GM04504 (cell line): ENCODE data around the gene CASP9.
"Not testable (repeated sequence)": the region's sequence is repeated elsewhere in the genome, so short reads cannot be mapped to it uniquely, and the experiment has no call there.

Source experiments
- DNase-seq: peaks from one replicate; pipeline ENCODE4 v3.0.0-alpha.2; 2012; ENCODE audit warnings: low read depth

The CASP9 gene

DNA sequence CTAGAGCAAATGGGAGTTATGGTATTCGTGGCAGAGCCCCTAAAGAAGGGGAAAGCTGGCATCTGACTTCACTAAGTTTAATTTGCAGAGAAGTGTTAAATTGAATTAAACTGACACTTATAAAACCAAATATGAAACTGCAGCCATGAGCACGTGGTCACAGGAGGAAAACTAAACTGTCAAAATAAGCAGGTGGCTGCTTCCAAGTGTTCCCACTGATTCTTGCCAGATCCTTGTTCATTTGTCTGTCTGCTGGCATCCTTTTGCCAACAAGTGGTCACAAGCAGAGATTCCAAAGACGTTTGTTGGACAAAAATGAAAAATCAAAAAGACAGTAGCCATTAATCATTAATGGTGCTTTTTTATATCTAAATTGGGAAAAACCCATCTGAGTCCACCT lies 54.7 kb downstream of the CASP9 start:
- DNase-seq: no peak

DNA sequence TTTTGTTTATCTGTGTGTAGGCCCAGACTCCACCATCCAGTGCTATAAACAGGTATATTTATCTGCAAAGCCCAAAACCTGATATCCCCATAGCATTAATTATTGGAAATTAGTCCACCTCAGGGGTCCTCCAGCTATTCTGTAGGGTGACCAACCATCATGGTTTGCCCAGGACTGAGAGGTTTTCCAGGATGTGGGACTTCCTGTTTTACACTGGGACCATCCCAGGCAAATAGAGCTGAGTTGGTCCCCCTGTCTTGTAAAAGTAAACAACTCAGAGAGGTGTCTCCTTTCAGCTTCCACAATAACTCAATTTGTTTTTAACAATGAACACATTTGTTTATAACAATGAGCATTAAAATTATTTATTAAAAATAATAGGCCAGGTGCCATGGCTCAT lies 55.9 kb downstream of the CASP9 start:
- no peak for DNase-seq

DNA sequence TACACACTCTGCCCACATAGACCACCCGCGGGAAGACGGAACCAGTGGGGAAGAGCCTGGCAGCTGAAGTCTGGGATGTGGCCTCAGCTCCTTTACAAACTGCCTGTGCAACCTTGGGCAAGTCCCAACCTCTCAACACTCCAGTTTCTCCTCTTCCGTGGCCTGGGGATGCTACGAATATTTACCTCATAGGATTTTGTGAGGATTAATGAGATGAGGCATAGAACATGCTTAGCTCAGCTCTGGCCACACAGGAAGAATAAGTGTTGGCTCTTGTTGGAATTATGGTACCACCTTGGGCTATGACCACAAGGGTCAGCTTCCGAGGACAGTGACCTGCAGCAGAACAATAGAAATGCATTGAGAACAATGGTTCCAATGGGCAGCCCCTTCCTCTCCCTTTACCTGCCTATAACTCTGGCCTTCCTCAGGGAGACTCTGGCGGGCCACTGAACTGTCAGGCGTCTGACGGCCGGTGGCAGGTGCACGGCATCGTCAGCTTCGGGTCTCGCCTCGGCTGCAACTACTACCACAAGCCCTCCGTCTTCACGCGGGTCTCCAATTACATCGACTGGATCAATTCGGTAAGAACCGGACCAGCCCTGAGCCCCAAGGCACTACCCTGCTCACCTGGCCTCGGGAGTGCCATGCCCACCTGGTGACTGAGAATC lies 56.9 kb downstream of the CASP9 start:
- DNase-seq: not testable (repeated sequence)

DNA sequence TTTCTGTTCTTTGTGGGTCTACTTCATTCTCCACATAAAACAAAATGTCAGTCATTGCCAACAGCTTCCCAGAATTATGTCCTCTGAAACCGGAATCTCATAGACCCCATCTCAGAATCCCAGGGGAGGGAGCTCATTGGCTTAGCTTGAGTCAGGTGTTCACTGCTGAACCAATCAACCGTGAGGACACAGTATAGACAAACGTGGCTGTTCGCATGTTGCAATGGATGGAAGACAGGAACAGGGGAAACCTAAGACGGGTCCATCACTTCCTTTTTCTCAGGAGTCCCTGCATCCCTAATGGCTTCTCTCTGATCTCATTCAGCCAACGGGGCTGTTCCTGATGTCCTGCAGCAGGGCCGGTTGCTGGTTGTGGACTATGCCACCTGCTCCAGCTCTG lies 58.3 kb downstream of the CASP9 start:
- no peak for DNase-seq

DNA sequence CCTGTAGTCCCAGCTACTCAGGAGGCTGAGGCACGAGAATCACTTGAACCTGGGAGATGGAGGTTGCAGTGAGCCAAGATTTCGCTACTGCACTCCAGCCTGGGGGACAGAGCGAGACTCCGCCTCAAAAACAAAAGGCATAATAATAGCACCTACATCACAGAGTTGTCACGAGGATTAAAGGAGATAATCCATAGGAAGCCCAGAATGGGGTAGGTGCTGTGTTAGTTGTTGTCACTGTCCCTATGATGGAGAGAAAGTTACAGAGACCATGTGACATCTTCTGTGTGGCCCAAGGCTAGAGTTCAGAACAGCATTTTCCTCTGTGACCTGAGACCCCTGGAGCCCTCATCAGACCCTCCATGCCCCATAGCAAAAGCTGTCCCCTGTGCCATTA lies 60.1 kb downstream of the CASP9 start:
- DNase-seq: not testable (repeated sequence)

DNA sequence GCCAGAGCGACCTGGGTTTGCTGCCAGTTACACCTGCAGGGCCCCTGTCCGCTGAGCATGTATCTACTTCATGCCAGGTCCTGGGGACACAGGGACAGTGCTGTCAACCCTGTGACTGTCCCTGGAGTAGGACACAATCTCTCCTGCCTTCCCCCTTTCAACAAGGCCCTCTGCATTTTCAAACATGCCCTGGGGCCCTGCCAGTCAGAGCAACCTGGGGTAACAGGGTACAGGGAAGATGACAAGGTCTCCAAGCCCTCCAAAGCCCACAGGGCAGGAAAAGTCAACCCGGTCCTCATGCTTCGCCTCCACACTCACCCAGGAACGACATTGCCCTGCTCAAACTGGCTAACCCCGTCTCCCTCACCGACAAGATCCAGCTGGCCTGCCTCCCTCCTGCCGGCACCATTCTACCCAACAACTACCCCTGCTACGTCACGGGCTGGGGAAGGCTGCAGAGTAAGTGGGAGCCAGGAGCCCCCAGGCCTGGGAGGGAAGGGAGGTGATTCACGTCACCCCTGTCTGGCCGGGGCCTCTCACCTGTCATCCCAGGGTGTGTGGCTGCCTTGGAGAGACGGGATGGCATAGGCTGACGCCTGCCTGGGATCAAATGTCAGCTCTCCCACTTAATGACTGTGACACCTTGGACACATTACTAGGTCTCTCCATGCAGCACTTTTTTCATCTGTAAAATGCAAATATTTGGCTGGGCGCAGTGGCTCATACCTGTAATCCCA lies 60.8 kb downstream of the CASP9 start:
- not testable (repeated sequence) for DNase-seq

DNA sequence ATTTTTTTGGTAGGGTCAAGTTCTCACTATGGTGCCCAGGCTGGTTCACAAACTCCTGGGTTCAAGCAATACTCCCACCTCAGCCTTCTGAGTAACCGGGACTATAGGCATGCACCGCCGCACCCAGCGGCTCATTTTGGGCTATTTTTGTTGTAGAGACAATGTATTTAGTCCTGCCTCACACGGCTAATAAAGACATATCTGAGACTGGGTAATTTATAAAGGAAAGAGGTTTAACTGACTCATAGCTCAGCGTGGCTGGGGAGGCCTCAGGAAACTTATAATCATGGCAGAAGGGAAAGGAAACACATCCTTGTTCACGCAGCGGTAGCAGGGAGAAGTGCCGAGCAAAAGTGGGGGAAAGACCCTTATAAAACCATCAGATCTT lies 63.3 kb downstream of the CASP9 start:
- no peak for DNase-seq

DNA sequence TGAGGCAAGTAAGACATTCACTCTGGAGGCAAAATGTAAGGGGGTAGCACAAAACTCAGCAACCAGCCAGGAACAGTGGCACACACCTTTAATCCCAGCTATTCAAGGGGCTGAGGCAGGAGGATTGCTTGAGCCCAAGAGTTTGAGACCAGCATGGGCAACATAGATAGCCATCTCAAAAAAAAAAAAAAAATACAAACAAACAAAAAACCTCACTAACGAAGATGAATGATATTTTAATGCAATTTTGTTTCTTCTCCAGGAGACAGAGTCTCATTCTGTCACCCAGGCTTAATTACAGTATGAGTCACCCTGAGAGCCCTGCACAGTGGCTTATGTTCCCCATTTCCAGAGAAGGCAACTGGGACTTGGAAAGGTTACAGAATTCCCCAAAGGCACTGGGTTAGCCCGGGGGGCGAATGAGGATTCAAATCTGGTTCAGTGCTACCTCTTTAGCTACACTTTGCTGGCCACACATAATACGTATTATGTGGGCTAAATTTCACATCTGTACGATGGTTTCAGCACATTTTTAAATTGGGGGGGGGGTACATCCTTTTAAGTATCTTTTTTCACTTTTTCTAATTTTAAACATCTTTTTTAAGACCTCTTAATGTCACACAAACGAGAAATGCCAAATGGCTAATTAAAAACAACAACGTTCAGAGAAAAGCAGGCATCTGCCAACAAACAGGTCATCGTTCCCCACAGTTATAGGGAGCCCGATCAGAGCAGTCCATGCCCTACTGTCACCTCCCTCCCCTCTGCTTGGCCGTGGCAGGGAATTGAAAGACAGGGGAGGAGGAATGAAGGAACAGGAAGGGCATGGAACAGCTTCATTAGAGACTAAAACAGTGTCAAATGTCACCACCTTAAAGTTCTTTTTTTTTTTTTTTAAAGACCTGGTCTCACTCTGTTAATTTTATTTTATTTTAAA lies 64.0 kb downstream of the CASP9 start:
- no peak for DNase-seq

DNA sequence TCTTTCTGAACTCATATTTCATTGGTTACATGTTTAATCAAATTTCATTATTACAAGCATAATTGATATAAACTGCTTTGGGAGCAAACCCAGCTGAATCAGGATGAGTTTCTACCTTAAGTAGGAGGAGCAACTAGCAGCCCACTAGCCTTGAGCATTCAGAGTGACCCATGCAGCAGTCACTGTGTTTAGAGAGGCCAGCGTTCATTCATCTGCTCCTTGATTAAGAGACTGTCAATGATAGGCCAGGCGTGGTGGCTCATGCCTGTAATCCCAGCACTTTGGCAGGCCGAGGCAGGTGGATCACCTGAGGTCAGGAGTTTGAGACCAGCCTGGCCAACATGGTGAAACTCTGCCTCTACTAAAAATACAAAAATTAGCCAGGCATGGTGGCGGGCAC lies 65.6 kb downstream of the CASP9 start:
- DNase-seq: not testable (repeated sequence)

DNA sequence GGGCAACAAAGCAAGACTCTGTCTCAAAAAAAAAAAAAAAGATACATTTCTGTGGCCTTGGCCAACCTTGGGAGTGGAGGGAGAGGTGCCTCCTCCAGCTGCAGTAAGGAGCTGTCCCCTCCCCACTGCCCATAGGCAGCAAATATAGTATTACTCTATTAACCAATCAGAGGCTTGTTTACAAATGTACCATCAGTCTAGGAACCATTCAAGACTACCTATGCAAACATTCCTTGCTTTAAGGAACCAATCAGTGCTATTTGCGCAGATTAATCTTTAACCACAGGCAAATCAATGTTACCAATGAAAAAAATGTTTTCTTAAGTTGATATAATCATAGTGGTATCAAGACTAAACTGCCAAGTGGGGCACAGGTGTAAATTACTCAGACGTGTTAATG lies 66.4 kb downstream of the CASP9 start:
- no peak for DNase-seq

DNA sequence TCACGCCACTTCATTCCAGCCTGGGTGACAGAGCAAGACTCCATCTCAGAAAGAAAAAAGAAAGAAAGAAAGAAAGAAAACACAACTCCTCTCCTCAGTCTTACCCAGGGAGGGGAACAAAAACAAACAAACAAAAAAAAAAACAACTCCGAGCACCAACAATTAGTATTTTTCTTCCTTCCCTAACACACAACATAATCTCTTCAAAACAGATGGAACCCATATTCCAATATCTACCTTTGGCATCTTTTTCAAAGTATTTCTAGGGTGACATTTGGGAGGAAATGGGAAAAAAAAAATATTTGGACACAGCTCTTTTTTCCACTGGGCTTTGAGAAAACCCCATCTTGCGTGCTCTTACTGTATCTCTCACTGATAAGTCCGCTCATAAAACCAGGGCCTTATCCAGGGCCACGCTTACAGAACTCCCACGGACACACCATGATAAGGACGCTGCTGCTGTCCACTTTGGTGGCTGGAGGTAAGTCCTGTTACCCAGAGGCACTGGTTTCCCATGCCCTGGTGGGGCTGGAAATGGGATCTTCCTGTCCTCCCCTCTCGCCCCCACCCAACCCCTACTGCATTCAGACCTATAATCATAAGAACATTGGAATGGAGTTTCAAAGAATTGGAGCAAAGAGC lies 67.6 kb downstream of the CASP9 start, which contains the start of gene CELA2A:
Gene CELA2A (plus strand): TSS at position 420 of the 642 bp plus-strand sequence. CDS start 22 bp downstream, at position 442.
- no peak for DNase-seq

DNA sequence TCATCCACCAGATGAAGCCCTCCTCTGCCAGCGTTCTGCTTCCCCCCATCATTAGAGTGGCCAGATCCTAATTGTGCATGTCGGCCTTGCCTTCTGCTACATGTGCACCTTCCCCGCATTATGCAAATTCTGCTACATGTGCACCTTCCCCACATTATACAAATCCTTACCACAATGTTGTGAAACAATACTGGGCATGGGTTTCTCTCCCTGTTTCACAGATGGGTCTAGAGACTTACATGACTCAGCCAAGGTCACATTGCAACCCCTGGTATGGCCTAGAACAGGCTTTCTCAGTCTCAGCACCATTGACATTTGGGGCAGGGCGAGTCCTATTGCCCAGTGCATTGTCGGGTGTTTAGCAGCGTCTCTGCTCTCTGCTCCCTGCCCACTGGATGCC lies 68.5 kb downstream of the CASP9 start:
- no peak for DNase-seq

DNA sequence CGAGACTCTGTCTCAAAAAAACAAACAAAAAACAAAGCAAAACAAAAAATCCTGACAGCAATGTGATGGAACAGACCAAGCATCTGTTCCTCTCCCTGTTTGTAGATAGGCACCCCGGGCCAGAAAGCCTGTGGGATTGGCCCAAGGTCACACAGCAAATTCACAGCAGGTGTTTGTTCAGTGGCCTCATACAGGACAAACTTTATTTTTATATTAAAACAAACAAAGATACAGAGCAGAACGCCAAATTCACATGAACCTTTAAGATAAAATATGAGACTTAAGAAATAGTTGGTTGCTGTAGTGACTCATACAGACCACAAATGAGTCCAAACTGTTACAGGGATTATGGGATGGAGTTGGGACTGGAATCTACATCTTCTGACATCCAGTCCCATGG lies 69.8 kb downstream of the CASP9 start:
- no peak for DNase-seq

DNA sequence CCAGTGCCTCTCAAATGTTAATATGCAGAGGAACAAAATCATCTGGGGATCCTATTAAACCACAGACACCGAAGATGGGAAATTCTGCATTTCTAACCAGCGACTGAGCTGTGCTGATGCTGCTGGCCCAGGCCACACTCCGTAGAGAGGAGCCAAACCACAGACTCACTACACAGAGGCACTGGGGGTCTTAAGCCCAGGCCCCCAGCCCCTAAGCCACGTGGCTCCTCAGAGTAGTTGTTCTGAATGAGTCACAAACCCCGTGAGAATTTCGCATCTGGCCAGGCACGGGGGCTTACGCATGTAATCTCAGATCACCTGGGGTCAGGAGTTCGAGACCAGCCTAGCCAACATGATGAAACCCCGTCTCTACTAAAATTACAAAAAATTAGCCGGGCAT lies 70.3 kb downstream of the CASP9 start:
- DNase-seq: no peak

DNA sequence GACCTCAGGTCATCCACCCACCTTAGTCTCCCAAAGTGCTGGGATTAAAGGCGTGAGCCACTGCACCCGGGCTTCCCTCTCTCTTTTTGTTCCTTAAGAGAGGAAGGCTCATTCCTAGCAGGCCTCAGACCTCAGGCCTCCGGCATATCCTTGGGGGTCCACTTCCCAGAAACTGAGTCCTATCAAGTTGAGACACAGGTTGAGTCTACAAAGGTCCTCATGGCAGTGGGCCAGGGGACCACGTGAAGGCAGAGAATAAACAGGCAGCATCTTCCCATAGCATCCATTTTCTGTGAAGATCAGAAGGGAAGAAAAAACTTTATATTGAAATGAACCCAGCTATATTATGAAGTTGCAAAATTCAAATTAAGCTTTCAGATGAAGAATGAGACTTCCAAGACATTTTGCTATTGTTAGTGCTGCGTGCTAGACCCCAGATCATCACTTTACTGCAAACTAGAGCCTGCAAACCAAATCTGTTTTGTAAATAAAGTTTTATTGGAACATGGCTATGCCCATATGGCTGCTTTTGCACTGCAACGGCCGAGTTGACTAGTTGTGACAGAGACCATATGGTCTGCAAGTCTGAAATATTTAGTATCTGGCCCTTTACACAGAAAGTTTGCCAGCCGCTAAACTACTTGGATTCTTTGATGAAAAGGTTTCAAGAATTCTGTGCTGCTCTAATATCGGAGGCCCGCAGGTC lies 71.0 kb downstream of the CASP9 start:
- no peak for DNase-seq

DNA sequence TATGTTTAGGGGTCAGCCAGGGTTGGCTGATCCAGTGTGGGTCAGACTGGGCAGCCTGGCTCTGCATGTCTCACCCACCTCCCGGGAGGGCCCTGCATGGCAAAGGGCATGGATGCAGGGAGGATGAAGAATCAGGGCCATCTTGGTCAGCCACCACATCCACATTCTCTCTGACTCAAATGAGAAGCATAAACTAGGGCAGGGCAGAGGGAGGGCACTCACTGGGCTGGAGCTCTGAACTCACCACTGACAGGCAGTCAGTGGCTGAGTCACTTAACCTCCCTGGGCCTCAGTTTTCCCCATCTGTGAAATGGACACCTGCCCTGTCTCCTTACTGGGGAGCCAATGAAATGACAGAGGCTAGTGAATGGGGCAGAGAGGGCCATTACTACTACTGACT lies 71.8 kb downstream of the CASP9 start:
- no peak for DNase-seq

DNA sequence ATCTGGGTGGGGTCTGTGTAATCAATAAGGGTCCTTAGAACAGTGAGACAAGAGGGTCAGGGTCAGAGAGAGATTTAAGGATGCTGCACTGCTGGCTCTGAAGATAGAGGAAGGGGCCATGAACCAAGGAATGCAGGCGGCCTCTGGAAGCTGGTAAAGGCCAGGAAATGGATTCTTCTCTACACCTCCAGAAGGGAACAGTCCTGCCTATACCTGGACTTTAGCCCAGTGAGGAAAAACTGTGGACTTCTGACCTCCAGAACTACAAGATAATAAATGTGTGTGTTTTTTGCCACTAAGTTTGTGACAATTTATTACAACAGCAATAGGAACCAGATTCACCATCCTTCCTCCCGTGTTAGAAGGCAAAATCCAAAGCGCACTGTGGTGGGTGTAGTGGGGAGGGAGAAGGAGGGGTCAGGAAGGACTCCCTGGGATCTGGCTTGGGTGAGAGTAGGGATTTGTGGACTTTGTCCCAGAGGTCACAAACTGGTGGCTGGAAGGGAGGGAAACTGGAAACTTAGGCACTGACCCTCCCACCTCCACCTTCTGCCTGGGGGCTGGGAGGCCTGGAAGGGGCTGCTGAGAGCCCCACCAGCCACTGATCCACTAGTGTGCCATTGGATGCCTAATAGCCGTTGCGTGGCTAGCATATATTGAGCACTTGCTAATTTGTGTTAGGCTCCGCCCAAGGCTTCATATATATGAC lies 72.8 kb downstream of the CASP9 start:
- no peak for DNase-seq

DNA sequence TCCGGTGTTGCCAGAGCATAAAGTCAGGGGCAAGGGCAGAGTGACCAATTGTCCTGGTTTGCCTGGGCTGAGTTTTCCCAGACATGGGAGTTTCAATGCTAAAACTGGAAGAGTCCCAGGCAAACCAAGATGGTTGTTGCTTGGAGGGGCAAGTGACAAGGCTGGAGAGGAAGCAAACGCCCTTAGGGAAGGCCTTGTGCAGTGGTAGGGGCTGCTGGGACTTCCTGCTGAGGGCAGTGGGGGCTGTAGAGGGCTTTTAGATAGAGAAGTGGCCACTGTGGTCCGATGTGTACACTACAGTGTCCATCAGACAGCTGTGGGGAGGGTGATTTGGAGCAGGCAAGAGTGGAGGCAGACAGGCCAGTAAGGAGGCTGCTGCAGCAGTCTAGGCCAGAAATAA lies 74.4 kb downstream of the CASP9 start:
- DNase-seq: no peak

DNA sequence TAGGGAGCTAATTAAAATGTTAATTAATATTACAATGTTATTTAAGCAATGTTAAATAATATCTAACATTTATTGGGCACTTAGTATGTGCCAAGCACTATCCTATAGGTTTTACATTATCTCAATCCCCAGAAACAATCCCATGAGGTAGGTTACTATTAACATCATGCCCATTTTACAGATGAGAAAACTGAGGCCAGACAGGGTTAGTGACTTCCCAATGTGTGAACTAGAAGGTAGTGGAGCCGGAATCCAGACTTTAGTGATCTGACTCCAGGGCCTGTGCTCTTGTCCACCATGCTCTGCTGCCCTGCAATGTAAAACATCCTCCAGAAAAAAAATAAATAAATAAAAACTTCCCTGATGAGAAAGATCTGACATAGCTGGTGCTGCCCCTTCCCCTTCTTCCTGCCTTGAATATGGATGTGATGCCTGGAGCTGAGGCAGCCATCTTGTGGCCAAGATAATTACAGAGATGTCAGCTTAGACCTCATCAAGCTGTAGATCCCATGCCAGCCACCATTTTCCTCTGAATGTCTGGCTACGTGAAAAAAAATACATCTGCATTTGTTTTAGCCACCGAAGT lies 75.0 kb downstream of the CASP9 start:
- DNase-seq: no peak

DNA sequence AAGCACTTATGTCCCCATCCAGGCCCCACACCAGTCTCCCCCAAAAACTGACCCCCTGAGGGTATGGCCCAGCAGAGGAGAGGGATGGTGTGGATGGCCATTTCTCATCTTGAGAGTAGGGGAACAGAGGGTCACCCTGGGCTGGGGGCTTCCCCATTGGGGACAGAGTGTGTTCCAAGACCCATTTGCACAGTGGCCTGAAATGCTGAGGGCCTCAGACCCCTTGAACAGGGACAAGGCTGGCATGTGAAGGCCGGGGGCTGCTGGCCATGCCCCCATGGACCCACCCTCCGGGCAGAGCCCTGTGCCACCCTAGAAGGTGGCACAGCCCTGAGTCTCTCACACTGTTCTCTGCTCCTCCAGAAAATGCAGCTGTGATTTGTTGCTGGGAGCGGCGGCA lies 77.8 kb downstream of the CASP9 start:
- no peak for DNase-seq
